ENCODE data around the gene BPIFB1. TPM values are rescaled to one million over a fixed set of nuclear protein-coding genes. Genes with fewer than 3 reads are reported as not detected.

Gene BPIFB1
- polyA plus RNA-seq, 1 donor (not counting 4 experiments of a cell fraction or from before 2014, with no cell fraction given): not detected

- peaks cover 8% of the 10 kb centered on the region for H3K27me3 ChIP-seq (ENCODE audit: control insufficient read depth, extremely low read depth, insufficient read depth, low read length)
- no peaks in the 10 kb centered on the region for H3K9me1 ChIP-seq (ENCODE audit: control insufficient read depth, extremely low read depth, insufficient read depth, low read length)
- dilution Hi-C loops (cut with MboI; ENCODE audit: extremely low pct_ligation_motif_present, low sequenced_read_pairs): no loop called here
- DNase-seq (ENCODE audit: low read depth, low spot score) (no peak), FAIRE-seq (peak; percentile 34)
- no peaks in the 10 kb centered on the region for H4K20me1 ChIP-seq (ENCODE audit: control insufficient read depth, extremely low read depth, insufficient read depth, low read length)
- no peak overlapping the region for H3K9ac ChIP-seq (ENCODE audit: control insufficient read depth, extremely low read depth, insufficient read depth, low read length)
- H3K36me3 ChIP-seq (ENCODE audit: control insufficient read depth in 2 of 2, extremely low read depth in 1 of 2, insufficient read depth in 2 of 2, low read length in 2 of 2): no peaks in the 10 kb centered on the region
- no peak overlapping the region for H2AFZ ChIP-seq (ENCODE audit: control insufficient read depth, low read length)
- H3K4me2 ChIP-seq (ENCODE audit: control insufficient read depth, extremely low read depth, insufficient read depth, low read depth, low read length): no peak overlapping the region
- TF ChIP-seq CTCF (optimal IDR thresholded peaks at IDR 0.05 in 1 of 3, IDR thresholded peaks at IDR 0.05 in 1 of 3, conservative IDR thresholded peaks at IDR 0.05 in 1 of 3; ENCODE audit: extremely low read depth in 1 of 3, insufficient read depth in 2 of 3, low read length in 3 of 3): peak; percentile 84 to 98 (median 98)
- TF ChIP-seq EZH2 (IDR thresholded peaks at IDR 0.05; ENCODE audit: low read length): no peak
- H3K9me3 ChIP-seq (ENCODE audit: control insufficient read depth, low read depth, low read length): no peaks in the 10 kb centered on the region
- no peak overlapping the region for H3K4me3 ChIP-seq (ENCODE audit: control insufficient read depth in 2 of 3, extremely low read depth in 1 of 3, insufficient read depth in 2 of 3, low read depth in 1 of 3, low read length in 3 of 3)
- H3K79me2 ChIP-seq (ENCODE audit: control insufficient read depth, insufficient read depth, low read length): no peaks in the 10 kb centered on the region
- H3K4me1 ChIP-seq (ENCODE audit: control insufficient read depth, extremely low read depth, insufficient read depth, low read length): no peaks in the 10 kb centered on the region
- no peak overlapping the region for H3K27ac ChIP-seq (ENCODE audit: control insufficient read depth, insufficient read depth, low read length)
Measured at GRCh38 chr20:33291830-33292355, 8.9 kb downstream of the BPIFB1 start.

- no peaks in the 10 kb centered on the region for H3K4me1 ChIP-seq (ENCODE audit: control insufficient read depth, extremely low read depth, insufficient read depth, low read length)
- H3K9ac ChIP-seq (ENCODE audit: control insufficient read depth, extremely low read depth, insufficient read depth, low read length): no peak overlapping the region
- DNase-seq (ENCODE audit: low read depth, low spot score) (no peak), FAIRE-seq (no peak)
- no peaks in the 10 kb centered on the region for H3K79me2 ChIP-seq (ENCODE audit: control insufficient read depth, insufficient read depth, low read length)
- dilution Hi-C loops (cut with MboI; ENCODE audit: extremely low pct_ligation_motif_present, low sequenced_read_pairs): no loop called here
- H3K27ac ChIP-seq (ENCODE audit: control insufficient read depth, insufficient read depth, low read length): no peak overlapping the region
- H3K4me3 ChIP-seq (ENCODE audit: control insufficient read depth in 2 of 3, extremely low read depth in 1 of 3, insufficient read depth in 2 of 3, low read depth in 1 of 3, low read length in 3 of 3): no peak overlapping the region
- TF ChIP-seq EZH2 (IDR thresholded peaks at IDR 0.05; ENCODE audit: low read length): no peak
- TF ChIP-seq CTCF (optimal IDR thresholded peaks at IDR 0.05 in 1 of 3, IDR thresholded peaks at IDR 0.05 in 1 of 3, conservative IDR thresholded peaks at IDR 0.05 in 1 of 3; ENCODE audit: extremely low read depth in 1 of 3, insufficient read depth in 2 of 3, low read length in 3 of 3): no peak
- no peaks in the 10 kb centered on the region for H3K9me1 ChIP-seq (ENCODE audit: control insufficient read depth, extremely low read depth, insufficient read depth, low read length)
- no peak overlapping the region for H3K4me2 ChIP-seq (ENCODE audit: control insufficient read depth, extremely low read depth, insufficient read depth, low read depth, low read length)
- no peaks in the 10 kb centered on the region for H3K9me3 ChIP-seq (ENCODE audit: control insufficient read depth, low read depth, low read length)
- H3K27me3 ChIP-seq (ENCODE audit: control insufficient read depth, extremely low read depth, insufficient read depth, low read length): peaks cover 12% of the 10 kb centered on the region
- no peak overlapping the region for H2AFZ ChIP-seq (ENCODE audit: control insufficient read depth, low read length)
- no peaks in the 10 kb centered on the region for H4K20me1 ChIP-seq (ENCODE audit: control insufficient read depth, extremely low read depth, insufficient read depth, low read length)
- no peaks in the 10 kb centered on the region for H3K36me3 ChIP-seq (ENCODE audit: control insufficient read depth in 2 of 2, extremely low read depth in 1 of 2, insufficient read depth in 2 of 2, low read length in 2 of 2)
Measured at GRCh38 chr20:33296206-33296605, 13.2 kb downstream of the BPIFB1 start.
